Vagina (tissue), 2 donors: ENCODE results near the gene TRIM15.

ENCODE experiments used
- POLR2A ChIP-seq, 2 donors: fragments of 450-650 bp; IDR thresholded peaks; one replicate each; pipeline ENCODE4 v1.6.1; 2017; ENCODE audit warnings: antibody characterized with exemption in 2 of 2, mild to moderate bottlenecking in 2 of 2, moderate library complexity in 2 of 2
- TF ChIP-seq, protein P1 (sequence below), 3 experiments: fragments of 450-650 bp in 2 of 3; fragments of 200-600 bp in 1 of 3; sonication (generic) in 1 of 3; IDR thresholded peaks; one replicate each; pipeline ENCODE4 v1.5.1; 2017 to 2019; ENCODE audit warnings: antibody characterized with exemption in 3 of 3, mild to moderate bottlenecking in 2 of 3, moderate library complexity in 2 of 3

DNA sequence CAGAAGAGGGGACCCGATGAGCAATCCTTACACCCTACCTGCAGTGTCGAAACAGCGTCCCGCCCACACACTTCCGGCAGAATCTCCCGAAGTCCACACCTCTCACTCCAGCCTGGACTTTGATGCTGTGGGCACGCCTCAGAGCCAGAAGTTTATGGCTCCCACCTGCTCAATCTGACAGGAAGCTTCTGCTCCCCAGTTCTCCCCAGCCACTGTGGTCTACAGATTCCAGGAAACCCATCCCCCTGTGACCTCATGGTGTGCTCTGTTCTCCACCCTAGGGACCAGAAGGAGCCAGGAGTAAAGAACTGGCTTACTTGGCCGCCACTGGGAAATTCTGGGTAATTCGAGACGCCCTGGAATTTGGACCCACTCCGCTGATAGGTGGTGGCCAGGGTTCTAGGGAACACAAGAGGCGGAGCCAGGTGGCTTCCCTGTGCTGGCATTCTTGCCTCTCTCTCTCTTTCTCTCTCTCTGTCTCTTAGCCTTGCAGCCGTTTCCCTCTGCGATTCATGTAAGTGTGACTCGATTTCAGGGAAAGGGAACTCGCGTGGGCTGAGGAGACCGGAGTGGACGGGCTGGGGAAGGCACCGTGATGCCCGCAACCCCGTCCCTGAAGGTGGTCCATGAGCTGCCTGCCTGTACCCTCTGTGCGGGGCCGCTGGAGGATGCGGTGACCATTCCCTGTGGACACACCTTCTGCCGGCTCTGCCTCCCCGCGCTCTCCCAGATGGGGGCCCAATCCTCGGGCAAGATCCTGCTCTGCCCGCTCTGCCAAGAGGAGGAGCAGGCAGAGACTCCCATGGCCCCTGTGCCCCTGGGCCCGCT is at the start of gene TRIM15:
- TF ChIP-seq, protein P1, sequence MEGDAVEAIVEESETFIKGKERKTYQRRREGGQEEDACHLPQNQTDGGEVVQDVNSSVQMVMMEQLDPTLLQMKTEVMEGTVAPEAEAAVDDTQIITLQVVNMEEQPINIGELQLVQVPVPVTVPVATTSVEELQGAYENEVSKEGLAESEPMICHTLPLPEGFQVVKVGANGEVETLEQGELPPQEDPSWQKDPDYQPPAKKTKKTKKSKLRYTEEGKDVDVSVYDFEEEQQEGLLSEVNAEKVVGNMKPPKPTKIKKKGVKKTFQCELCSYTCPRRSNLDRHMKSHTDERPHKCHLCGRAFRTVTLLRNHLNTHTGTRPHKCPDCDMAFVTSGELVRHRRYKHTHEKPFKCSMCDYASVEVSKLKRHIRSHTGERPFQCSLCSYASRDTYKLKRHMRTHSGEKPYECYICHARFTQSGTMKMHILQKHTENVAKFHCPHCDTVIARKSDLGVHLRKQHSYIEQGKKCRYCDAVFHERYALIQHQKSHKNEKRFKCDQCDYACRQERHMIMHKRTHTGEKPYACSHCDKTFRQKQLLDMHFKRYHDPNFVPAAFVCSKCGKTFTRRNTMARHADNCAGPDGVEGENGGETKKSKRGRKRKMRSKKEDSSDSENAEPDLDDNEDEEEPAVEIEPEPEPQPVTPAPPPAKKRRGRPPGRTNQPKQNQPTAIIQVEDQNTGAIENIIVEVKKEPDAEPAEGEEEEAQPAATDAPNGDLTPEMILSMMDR (IDR thresholded peaks at IDR 0.05): no peak
- TF ChIP-seq POLR2A (IDR thresholded peaks at IDR 0.05): no peak
